GM19467 (cell line): ENCODE data around the gene BUD23.

Experiments
- ATAC-seq: cut with Tn5 transposase; IDR thresholded peaks from one replicate; pipeline ENCODE4 v1.9.1; 2021; ENCODE audit warnings: mild to moderate bottlenecking, moderate library complexity; ENCODE audit not compliant: unreplicated experiment

BUD23 gene

DNA sequence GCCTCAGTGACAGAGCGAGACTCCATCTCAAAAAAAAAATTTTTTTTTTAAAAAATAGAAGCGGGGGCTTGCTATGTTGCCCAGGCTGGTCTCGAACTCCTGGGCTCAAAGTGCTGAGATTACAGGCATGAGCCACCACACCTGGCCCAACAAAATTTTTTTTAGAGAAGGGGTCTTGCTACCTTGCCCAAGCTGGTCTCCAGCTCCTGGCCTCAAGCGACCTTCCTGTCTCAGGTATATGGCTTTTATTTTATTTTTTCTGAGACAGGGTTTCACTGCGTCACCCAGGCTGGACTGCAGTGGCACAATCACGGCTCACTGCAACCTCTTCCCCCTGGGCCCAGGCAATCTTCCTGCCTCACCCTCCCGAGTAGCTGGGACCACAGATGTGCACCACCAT, 56.8 kb downstream of the BUD23 start:
- no peak for ATAC-seq

DNA sequence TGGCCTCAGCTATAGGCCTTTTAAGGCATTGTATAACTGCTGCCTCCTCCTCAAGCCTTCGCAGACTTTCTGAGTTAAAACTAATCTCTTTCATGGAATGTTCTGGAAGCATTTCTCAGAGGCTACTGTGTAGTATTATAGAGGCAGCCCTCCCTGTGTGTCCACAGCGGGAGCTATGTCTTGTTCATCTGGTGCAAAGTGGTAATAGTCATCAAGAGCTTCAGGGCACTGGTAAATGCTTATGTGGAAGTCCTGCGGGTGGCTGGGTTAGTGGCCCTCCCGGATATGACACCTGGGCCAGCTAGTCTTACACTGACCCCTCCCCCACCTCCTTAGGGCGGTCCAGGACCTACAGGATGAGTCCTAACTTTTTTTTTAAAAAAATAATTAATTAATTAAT, 57.4 kb downstream of the BUD23 start:
- ATAC-seq = no peak

DNA sequence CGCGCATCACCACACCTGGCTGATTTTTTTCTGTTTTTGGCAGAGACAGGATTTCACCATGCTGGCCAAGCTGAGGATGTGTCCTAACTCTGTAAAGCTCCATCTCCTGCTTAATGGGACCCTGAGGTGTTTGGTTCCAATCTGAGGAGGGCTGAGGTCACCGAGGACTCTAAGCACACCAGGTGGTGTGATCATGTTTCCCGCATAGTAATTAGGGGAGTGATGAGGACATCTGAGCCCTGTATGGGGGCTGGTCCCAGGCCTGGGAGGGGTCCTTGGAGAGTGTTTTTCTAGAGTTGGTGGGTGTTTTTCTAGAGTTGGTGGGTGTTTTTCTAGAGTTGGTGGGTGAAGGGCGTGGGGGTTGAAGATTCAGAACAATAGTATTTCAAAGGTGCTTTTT, 58.2 kb downstream of the BUD23 start:
- ATAC-seq = no peak

DNA sequence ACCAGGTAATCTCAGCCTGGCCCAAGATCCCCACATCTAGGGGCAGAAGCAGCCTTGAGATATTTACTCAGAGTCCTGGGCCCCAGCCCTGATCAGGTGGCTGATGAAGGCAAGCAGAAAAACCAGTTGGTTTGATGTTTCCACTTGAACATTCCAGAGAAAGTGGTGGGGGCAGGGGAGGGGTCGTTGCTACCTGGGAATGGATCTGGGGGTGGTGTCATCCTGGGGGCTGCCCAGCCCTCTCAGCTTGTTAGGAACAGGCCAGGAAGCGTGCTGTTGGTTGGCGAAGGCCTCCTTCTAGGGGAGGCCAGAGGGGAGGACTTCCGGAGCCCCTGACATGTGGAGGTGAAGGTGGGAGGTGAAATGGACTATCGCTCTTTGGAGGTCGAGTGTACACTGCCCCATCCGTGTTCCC, 58.9 kb downstream of the BUD23 start:
- ATAC-seq = no peak

DNA sequence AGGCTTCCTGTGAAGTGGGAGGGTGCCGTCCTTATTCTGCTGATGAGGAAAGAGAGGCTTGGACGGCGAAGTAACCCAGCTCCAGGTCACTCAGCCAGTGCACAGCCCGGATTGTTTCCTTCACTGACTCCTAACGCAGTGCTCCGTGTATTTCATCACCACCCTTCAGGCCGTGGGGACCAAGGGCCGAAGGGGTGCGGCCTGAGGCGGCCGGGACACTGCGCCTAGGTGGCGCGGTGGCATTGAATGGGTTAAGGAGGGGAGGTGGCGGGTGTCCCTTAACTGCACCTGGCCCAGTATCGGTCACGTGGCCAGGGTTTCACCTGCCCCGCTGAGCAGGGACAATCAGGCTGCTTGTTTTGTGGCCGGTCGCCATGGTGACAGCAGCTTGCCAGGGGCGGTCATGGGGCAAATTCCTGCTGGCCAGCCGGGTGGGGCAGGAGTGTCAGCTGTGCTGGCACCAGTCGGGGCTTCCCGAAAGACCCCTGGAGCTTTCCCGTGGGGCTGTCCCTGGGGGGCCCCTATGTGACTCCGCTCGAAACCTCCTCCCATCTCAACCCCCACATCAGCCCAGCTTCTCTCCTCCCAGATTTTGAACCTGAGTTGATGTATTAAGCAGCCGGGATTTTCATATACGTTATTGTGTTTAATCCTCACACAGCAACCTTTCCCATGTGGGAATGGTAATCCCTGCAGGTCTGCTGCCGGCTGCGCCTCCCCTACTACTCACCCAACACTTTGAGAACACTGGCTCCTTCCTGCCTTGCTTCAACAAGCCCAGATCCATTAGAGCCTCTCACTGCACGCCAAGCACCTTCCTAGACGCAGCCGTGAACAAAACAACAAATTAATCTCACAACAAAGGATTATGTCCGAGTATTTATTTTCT, 59.6 kb downstream of the BUD23 start:
- no peak for ATAC-seq

DNA sequence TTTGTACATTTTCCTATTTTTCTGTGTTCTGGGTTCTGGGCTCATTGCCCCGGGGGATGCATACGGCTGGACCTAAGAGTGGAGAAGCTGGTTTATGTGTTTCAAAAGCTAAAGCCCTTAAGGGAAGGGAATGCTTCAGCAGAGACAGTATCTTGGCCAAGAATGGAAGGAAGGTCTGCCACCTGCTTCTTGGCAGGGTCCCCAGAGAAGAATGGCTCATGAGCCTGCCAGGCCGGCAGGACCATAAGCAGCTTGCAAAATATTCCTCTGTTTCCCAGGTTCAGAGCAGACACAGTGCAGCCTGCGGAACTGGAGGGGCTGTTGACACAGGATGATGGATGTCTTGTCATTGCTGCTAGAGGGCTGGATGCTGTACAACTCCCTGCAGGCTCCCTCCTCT, 63.0 kb downstream of the BUD23 start:
- no peak for ATAC-seq
